ENCODE data around the gene MT1A.

- no peak for TF ChIP-seq CTCF (IDR thresholded peaks at IDR 0.05)
- TF ChIP-seq FOXJ3 (CRISPR knock-in tag; IDR thresholded peaks at IDR 0.05) = no peak
- no peak for TF ChIP-seq ELF1 (IDR thresholded peaks at IDR 0.05)
- no peak for TF ChIP-seq EZH2phosphoT487 (IDR thresholded peaks at IDR 0.05; ENCODE audit: borderline replicate concordance, low read depth)
- TF ChIP-seq TCF12 (IDR thresholded peaks at IDR 0.05) = no peak
- TF ChIP-seq TEAD4 (IDR thresholded peaks at IDR 0.05; ENCODE audit: borderline replicate concordance, insufficient read depth) = no peak
- no peak for TF ChIP-seq MXI1 (IDR thresholded peaks at IDR 0.05; ENCODE audit: low read depth, low read length)
- TF ChIP-seq GABPA (IDR thresholded peaks at IDR 0.05; ENCODE audit: low read depth) = no peak
- no peak for TF ChIP-seq NRF1 (IDR thresholded peaks at IDR 0.05; ENCODE audit: low read depth, low read length)
- no peak for TF ChIP-seq REST (IDR thresholded peaks at IDR 0.05; ENCODE audit: low read depth, low read length)
- no peak for TF ChIP-seq EP300 (IDR thresholded peaks at IDR 0.05; ENCODE audit: borderline replicate concordance in 1 of 2, low read depth in 1 of 2, low read length in 1 of 2)
- no peak for TF ChIP-seq USF2 (IDR thresholded peaks at IDR 0.05; ENCODE audit: borderline replicate concordance, low read depth, low read length)
Measured at GRCh38 chr16:56631832-56632155, 6.7 kb upstream of the MT1A start.

All from SK-N-SH (cell line).